HCT116 (cell line): ENCODE data around the gene TUBGCP5. TPM values are rescaled to one million over a fixed set of nuclear protein-coding genes. Genes with fewer than 3 reads are reported as not detected.

Source experiments
- ATAC-seq: fragments of 200-7000 bp; cut with Tn5 transposase; 2 replicates; pipeline ENCODE4 v1.9.1; 2020; ENCODE audit warnings: mild to moderate bottlenecking, moderate library complexity
- BruUV-seq: library from RNA; stranded (reverse); fragments of 400-500 nt; replicated peaks from 2 replicates; lab custom pipeline; 2021; lab: Mats Ljungman, UMichigan
- CTCF ChIA-PET: fragments of 300-600 bp; sonication (Branson Sonifier 250); formaldehyde crosslinking; loops from one replicate; lab custom pipeline; 2021; ENCODE audit warnings: antibody characterized with exemption; lab: Charles Lee
- POLR2A ChIA-PET: fragments of 300-600, 350-600 bp; sonication (Branson Sonifier 250); formaldehyde crosslinking; loops from one replicate; lab custom pipeline; 2021; ENCODE audit warnings: antibody characterized with exemption; lab: Charles Lee
- RAD21 ChIA-PET, 2 experiments: fragments of 300-600 bp; sonication (Branson Sonifier 250); formaldehyde crosslinking; loops; one replicate each; lab custom pipeline; 2023; ENCODE audit warnings: low total read pairs in 2 of 2; ENCODE audit not compliant: uncharacterized antibody in 2 of 2, unreplicated experiment in 2 of 2, low non-redundant PET in 1 of 2; lab: Charles Lee
- DNase-seq: peaks from one replicate; pipeline ENCODE4 v3.0.0-alpha.2; 2010; ENCODE audit warnings: low read depth, low spot score
- H2AFZ ChIP-seq: fragments of 200-600 bp; shearing (Covaris generic), sonication (generic); 2 replicates; pipeline ENCODE4 v1.6.1; 2017; ENCODE audit warnings: low read depth, mixed run types, mixed read lengths, antibody characterized with exemption, low read length; ENCODE audit not compliant: poor library complexity, severe bottlenecking
- H3K27ac ChIP-seq: 2 replicates; pipeline ENCODE4 v1.5.1; 2012; ENCODE audit warnings: low read depth, low read length
- H3K27me3 ChIP-seq: fragments of 200-600 bp; sonication (generic); 2 replicates; pipeline ENCODE4 v1.6.1; 2016; ENCODE audit warnings: mixed run types, low read length, mixed read lengths; ENCODE audit not compliant: insufficient read depth
- H3K36me3 ChIP-seq, 2 experiments: fragments of 200-500 bp in 1 of 2; fragments of 200-600 bp in 1 of 2; sonication (Bioruptor generic) in 1 of 2; sonication (generic) in 1 of 2; 2 replicates each; pipeline versions ENCODE4 v1.5.1 to v1.6.1; 2014 to 2016; ENCODE audit warnings: low read length in 2 of 2, inconsistent platforms in 1 of 2, mixed read lengths in 1 of 2, mixed run types in 1 of 2; ENCODE audit not compliant: insufficient read depth in 2 of 2, control insufficient read depth in 1 of 2
- H3K4me1 ChIP-seq, 2 experiments: fragments of 200-600 bp in 1 of 2; sonication (generic) in 1 of 2; 2 replicates each; pipeline versions ENCODE4 v1.5.1 to v1.6.1; 2012 to 2017; ENCODE audit warnings: low read length in 2 of 2, inconsistent platforms in 1 of 2, mild to moderate bottlenecking in 1 of 2, mixed read lengths in 1 of 2, mixed run types in 1 of 2, moderate library complexity in 1 of 2; ENCODE audit not compliant: insufficient read depth in 2 of 2, control insufficient read depth in 1 of 2
- H3K4me2 ChIP-seq: fragments of 200-600 bp; sonication (generic); 2 replicates; pipeline ENCODE4 v1.6.1; 2017; ENCODE audit warnings: mixed run types, low read length, mixed read lengths
- H3K4me3 ChIP-seq, 2 experiments: fragments of 200-600 bp in 1 of 2; sonication (generic) in 1 of 2; replicated peaks in 1 of 2; 2 replicates each; pipeline ENCODE4 v1.5.1; 2011 to 2016; ENCODE audit warnings: low read length in 2 of 2, control low read depth in 1 of 2, low read depth in 1 of 2, mild to moderate bottlenecking in 1 of 2, mixed read lengths in 1 of 2, mixed run types in 1 of 2
- H3K79me2 ChIP-seq: fragments of 200-600 bp; sonication (generic); 2 replicates; pipeline ENCODE4 v1.6.1; 2017; ENCODE audit warnings: mild to moderate bottlenecking, mixed run types, low read length, moderate library complexity, mixed read lengths; ENCODE audit not compliant: insufficient read depth
- H3K9ac ChIP-seq: fragments of 200-600 bp; sonication (generic); 2 replicates; pipeline ENCODE4 v1.6.1; 2016; ENCODE audit warnings: low read length, mixed read lengths
- H3K9me2 ChIP-seq: fragments of 200-600 bp; sonication (generic), shearing (Covaris generic); 2 replicates; pipeline ENCODE4 v1.6.1; 2017; ENCODE audit warnings: mixed run types, mild to moderate bottlenecking, moderate library complexity; ENCODE audit not compliant: insufficient read depth
- H3K9me3 ChIP-seq, 2 experiments: fragments of 200-500 bp in 1 of 2; fragments of 200-600 bp in 1 of 2; sonication (Bioruptor generic) in 1 of 2; sonication (generic) in 1 of 2; 2 replicates each; pipeline ENCODE4 v1.6.1; 2014 to 2017; ENCODE audit warnings: low read length in 2 of 2, mixed read lengths in 2 of 2, inconsistent platforms in 1 of 2, low read depth in 1 of 2, mild to moderate bottlenecking in 1 of 2, mixed run types in 1 of 2, moderate library complexity in 1 of 2; ENCODE audit not compliant: control insufficient read depth in 1 of 2, insufficient read depth in 1 of 2
- H4K20me1 ChIP-seq: fragments of 200-600 bp; sonication (generic), shearing (Covaris generic); 2 replicates; pipeline ENCODE4 v1.6.1; 2017; ENCODE audit warnings: mixed run types, mild to moderate bottlenecking, moderate library complexity; ENCODE audit not compliant: insufficient read depth
- CEBPB ChIP-seq: IDR thresholded peaks from 2 replicates; pipeline ENCODE4 v1.6.1; 2012; ENCODE audit warnings: low read depth
- CTCF ChIP-seq, 3 experiments: fragments of 200-600 bp in 1 of 3; sonication (generic) in 1 of 3; IDR thresholded peaks in 2 of 3; conservative IDR thresholded peaks in 1 of 3; 2 replicates each; pipeline ENCODE4 v1.5.1; 2012 to 2017; ENCODE audit warnings: low read depth in 2 of 3, low read length in 2 of 3, antibody characterized with exemption in 1 of 3, borderline replicate concordance in 1 of 3, control low read depth in 1 of 3, mild to moderate bottlenecking in 1 of 3, mixed read lengths in 1 of 3, mixed run types in 1 of 3, moderate library complexity in 1 of 3; ENCODE audit not compliant: insufficient read depth in 1 of 3
- EGR1 ChIP-seq: IDR thresholded peaks from 2 replicates; pipeline ENCODE4 v1.6.1; 2012; ENCODE audit warnings: low read depth
- ELF1 ChIP-seq: IDR thresholded peaks from 2 replicates; pipeline ENCODE4 v1.6.1; 2012; ENCODE audit warnings: low read depth, borderline replicate concordance
- EZH2 ChIP-seq: fragments of 200-600 bp; sonication (generic); IDR thresholded peaks from 2 replicates; pipeline ENCODE4 v1.6.1; 2017; ENCODE audit warnings: antibody characterized with exemption, mixed run types
- EZH2phosphoT487 ChIP-seq: fragments of 200-600 bp; IDR thresholded peaks from 2 replicates; pipeline ENCODE4 v1.6.1; 2018; ENCODE audit warnings: antibody characterized with exemption, borderline replicate concordance
- FOSL1 ChIP-seq: IDR thresholded peaks from 2 replicates; pipeline ENCODE4 v1.6.1; 2012; ENCODE audit warnings: low read depth
- JUND ChIP-seq: IDR thresholded peaks from 2 replicates; pipeline ENCODE4 v1.6.1; 2012
- POLR2A ChIP-seq: IDR thresholded peaks from 2 replicates; pipeline ENCODE4 v1.7.0; 2011; ENCODE audit warnings: borderline replicate concordance; ENCODE audit not compliant: insufficient read depth, insufficient read length; ENCODE audit errors: extremely low read depth
- POLR2AphosphoS5 ChIP-seq: IDR thresholded peaks from 2 replicates; pipeline ENCODE4 v1.6.1; 2011; ENCODE audit warnings: mild to moderate bottlenecking, low read depth, low read length, moderate library complexity
- RAD21 ChIP-seq: IDR thresholded peaks from 2 replicates; pipeline ENCODE4 v1.6.1; 2012; ENCODE audit warnings: low read depth, mild to moderate bottlenecking
- REST ChIP-seq: IDR thresholded peaks from 2 replicates; pipeline ENCODE4 v1.6.1; 2012; ENCODE audit warnings: low read depth
- SIN3A ChIP-seq: IDR thresholded peaks from 2 replicates; pipeline ENCODE4 v1.6.1; 2012; ENCODE audit warnings: low read depth
- TCF7L2 ChIP-seq: IDR thresholded peaks from 2 replicates; pipeline ENCODE4 v1.7.0; 2011; ENCODE audit warnings: borderline replicate concordance, inconsistent platforms; ENCODE audit not compliant: insufficient read depth, insufficient read length; ENCODE audit errors: extremely low read depth
- YY1 ChIP-seq: IDR thresholded peaks from 2 replicates; pipeline ENCODE4 v1.6.1; 2011; ENCODE audit warnings: low read length, low read depth, moderate library complexity, mild to moderate bottlenecking; ENCODE audit not compliant: insufficient replicate concordance; ENCODE audit errors: extremely low read depth
- ZBTB33 ChIP-seq: IDR thresholded peaks from 2 replicates; pipeline ENCODE4 v1.6.1; 2011; ENCODE audit warnings: mild to moderate bottlenecking, low read length, moderate library complexity; ENCODE audit not compliant: insufficient replicate concordance; ENCODE audit errors: extremely low read depth
- ZFX ChIP-seq: fragments of 450-650 bp; IDR thresholded peaks from 2 replicates; pipeline ENCODE4 v1.6.1; 2017
- ZNF274 ChIP-seq: fragments of 200-500 bp; sonication (Bioruptor generic); IDR thresholded peaks from 2 replicates; pipeline ENCODE4 v1.6.1; 2014; ENCODE audit warnings: mild to moderate bottlenecking, low read depth, low read length, inconsistent platforms
- intact Hi-C: fragments of 100-400 bp; cut with micrococcal nuclease; formaldehyde crosslinking; loops from 2 replicates; pipeline ENCODE4 v1.10.0; 2022
- total RNA-seq: library from RNA; stranded (reverse); gene quantifications from one replicate; pipeline ENCODE4 v1.2.1, GENCODE V29; 2021; ENCODE audit not compliant: unreplicated experiment

Gene TUBGCP5
- total RNA-seq, 1 experiment from 2014 or later = 17.9 TPM

DNA sequence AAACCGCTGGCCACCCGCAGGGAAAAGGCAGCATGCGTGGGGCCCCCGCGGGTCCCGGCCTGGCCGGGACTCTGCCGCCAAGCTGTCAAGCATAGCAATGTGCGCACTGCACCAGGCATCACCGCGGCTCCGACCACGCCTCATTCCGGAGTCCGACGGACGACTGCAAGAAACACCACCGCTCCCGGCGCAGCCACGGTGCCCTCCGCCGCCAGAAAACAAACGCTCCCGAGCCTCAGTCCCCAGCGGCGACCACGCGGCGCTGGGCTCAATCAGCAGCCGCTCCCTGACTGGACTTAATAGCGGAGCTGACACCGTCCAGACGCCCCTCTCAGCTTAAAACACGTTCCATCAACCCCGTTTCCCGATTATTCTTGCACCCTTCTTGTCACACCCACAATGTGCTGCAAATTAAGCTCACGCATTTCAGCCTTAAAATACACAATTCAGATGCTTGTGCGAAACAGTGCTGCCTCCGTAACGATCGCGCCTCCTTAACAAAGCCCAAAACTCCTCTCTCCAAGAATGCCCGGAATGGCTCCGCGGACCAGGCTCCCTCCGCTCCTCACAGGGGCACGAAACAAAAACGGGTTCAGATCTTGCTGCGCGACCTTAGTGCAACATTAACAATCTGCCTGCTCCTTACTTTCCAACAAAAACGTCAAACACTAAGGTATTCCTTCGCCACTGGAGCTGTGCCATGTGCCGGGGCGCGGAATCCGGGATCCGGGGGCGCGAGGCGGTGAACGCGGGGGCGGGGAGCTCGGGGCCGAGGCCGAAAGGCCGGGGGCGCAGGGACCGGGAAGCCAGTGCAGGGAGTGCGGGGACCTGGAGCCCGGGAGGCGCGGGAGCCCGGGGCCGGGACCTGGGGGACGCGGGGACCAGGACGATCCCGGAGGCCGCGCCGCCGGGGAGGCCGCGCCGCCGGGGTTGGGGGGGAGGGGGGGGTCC lies 59.9 kb downstream of the TUBGCP5 start:
- Histone ChIP-seq H3K79me2 (peaks cover 54% of the 10 kb centered on the region), H3K9me3 (no peaks in the 10 kb centered on the region), H2AFZ (no peak overlapping the region), H3K9me2 (no peaks in the 10 kb centered on the region), H3K27me3 (no peaks in the 10 kb centered on the region), H3K27ac (peak overlapping the region; percentile 93), H4K20me1 (peaks cover 11% of the 10 kb centered on the region; the same call in 1 of the 2 replicates), H3K4me1 (peaks cover 15 to 23% of the 10 kb centered on the region in 2 experiments), H3K4me3 (peak overlapping the region; percentile 91 to 95), H3K4me2 (peak overlapping the region; percentile 87), H3K9ac (peak overlapping the region; percentile 80), H3K36me3 (no peaks in the 10 kb centered on the region)
- intact Hi-C loops = loop anchor here (5.0 kb wide), 1 partner anchor 82 kb away; no protein-coding TSS in a partner anchor
- CTCF ChIA-PET = no interaction called here
- ATAC-seq (peak; percentile 56), DNase-seq (no peak)
- TSS peak; percentile 50 for BruUV-seq
- RAD21 ChIA-PET = interaction anchor here in 1 of 2 experiments (0.7 kb wide), 1 partner anchor 53 kb away, joined by 5 read pairs; no protein-coding TSS in a partner anchor
- POLR2A ChIA-PET = no interaction called here
- TF ChIP-seq CEBPB = no peak
- TF ChIP-seq RAD21 = no peak
- TF ChIP-seq REST = no peak
- TF ChIP-seq ZBTB33 = no peak
- no peak for TF ChIP-seq ELF1
- TF ChIP-seq YY1 = no peak
- no peak for TF ChIP-seq POLR2A
- no peak for TF ChIP-seq SIN3A
- no peak for TF ChIP-seq CTCF (IDR thresholded peaks at IDR 0.05 in 2 of 3, conservative IDR thresholded peaks at IDR 0.05 in 1 of 3; ENCODE audit: borderline replicate concordance in 1 of 3, insufficient read depth in 1 of 3, low read depth in 2 of 3, low read length in 2 of 3)
- peak; percentile 55; the same call in 1 of the 2 replicates for TF ChIP-seq EGR1
- peak; percentile 74 for TF ChIP-seq ZFX
- no peak for TF ChIP-seq TCF7L2
- no peak for TF ChIP-seq FOSL1
- TF ChIP-seq EZH2 = no peak
- no peak for TF ChIP-seq EZH2phosphoT487
- TF ChIP-seq POLR2AphosphoS5 = no peak
- TF ChIP-seq ZNF274 = no peak
- no peak for TF ChIP-seq JUND
